Activated naive CD8-positive, alpha-beta T cell treated with anti-CD3 and anti-CD28 coated beads, Interleukin-2, amount 50 U/mL, for 24 hours (primary cell): ENCODE data around the gene MAEA.
"Not testable (repeated sequence)": the region's sequence is repeated elsewhere in the genome, so short reads cannot be mapped to it uniquely, and the experiment has no call there.

Source experiments
- ATAC-seq: fragments of 150-1000 bp; cut with Tn5 transposase; one replicate; pipeline ENCODE4 v1.10.0; 2021
- DNase-seq: peaks from one replicate; pipeline ENCODE4 v3.0.0; 2021
- H3K27ac Mint-ChIP-seq: one replicate; pipeline ENCODE4 v1.8.0; 2021; ENCODE audit warnings: mild to moderate bottlenecking, mixed read lengths
- H3K27me3 Mint-ChIP-seq: one replicate; pipeline ENCODE4 v1.8.0; 2021; ENCODE audit warnings: mixed read lengths
- H3K36me3 Mint-ChIP-seq: one replicate; pipeline ENCODE4 v1.8.0; 2021; ENCODE audit warnings: low read depth, mixed read lengths
- H3K4me1 Mint-ChIP-seq: one replicate; pipeline ENCODE4 v1.8.0; 2021; ENCODE audit warnings: mixed read lengths
- H3K4me3 Mint-ChIP-seq: one replicate; pipeline ENCODE4 v1.8.0; 2021; ENCODE audit warnings: mild to moderate bottlenecking, moderate library complexity, mixed read lengths
- H3K9me3 Mint-ChIP-seq: one replicate; pipeline ENCODE4 v1.8.0; 2021; ENCODE audit warnings: mixed read lengths

Gene MAEA

DNA sequence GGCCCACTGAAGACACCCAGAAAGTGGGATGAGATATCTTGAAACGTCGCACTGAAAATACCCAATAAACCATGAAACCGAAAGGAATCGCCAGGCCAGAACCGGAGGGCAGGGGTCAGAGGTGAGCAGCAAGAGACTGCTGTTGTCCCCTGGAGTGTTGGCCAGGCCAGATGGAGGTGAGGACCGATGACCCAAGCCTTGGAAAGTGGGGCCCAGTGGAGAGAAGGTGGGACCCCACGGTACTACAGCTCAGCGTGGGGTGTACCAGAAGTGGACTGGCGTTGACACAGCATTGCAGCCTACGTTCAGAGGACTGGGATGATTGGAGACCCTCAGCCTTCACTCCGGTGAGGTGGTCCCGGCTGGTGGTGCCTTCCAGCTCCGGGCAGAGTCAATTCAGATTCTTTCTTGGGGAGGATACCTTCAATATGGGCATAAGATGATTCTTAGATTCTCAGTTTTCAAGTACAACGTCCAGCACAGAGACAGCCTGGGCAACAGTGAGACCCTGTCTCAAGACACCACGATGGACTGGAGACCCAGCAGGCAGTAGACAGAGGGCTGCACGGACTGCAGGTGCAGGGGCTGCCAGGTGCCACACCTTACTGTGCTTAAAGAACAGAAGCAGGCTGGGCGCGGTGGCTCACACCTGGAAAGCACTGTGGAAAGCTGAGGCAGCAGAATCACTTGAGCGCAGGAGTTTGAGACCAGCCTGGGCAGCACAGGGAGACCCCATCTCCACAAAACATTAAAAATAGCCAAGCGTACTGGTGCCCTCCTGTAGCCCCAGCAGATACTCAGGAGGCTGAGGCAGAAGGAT, 23.3 kb downstream of the MAEA start:
- Mint-ChIP-seq H3K36me3 (peaks cover 25% of the 10 kb centered on the region), H3K4me1 (peaks cover 37% of the 10 kb centered on the region), H3K27ac (no peak overlapping the region)

DNA sequence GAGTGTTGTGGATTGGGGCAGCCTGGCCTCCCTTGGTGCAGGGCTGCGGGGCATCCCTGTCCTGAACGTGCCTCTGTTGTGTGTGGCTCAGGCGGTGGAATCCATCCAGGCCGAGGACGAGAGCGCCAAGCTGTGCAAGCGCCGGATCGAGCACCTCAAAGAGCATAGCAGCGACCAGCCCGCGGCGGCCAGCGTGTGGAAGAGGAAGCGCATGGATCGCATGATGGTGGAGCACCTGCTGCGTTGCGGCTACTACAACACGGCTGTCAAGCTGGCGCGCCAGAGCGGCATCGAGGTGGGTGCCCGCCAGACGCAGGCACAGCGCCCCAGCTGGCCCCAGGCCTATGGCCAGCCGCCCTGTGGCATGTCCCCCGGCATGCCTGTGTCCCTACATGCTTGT, 25.6 kb downstream of the MAEA start:
- H3K4me1 Mint-ChIP-seq: peaks cover 16% of the 10 kb centered on the region
- ATAC-seq: no peak

More for the DNA sequence above, 23.3 kb downstream of the MAEA start:
- Mint-ChIP-seq H3K9me3 (no peaks in the 10 kb centered on the region), H3K4me3 (no peak overlapping the region), H3K27me3 (no peaks in the 10 kb centered on the region)
- DNase-seq (no peak), ATAC-seq (no peak)

DNA sequence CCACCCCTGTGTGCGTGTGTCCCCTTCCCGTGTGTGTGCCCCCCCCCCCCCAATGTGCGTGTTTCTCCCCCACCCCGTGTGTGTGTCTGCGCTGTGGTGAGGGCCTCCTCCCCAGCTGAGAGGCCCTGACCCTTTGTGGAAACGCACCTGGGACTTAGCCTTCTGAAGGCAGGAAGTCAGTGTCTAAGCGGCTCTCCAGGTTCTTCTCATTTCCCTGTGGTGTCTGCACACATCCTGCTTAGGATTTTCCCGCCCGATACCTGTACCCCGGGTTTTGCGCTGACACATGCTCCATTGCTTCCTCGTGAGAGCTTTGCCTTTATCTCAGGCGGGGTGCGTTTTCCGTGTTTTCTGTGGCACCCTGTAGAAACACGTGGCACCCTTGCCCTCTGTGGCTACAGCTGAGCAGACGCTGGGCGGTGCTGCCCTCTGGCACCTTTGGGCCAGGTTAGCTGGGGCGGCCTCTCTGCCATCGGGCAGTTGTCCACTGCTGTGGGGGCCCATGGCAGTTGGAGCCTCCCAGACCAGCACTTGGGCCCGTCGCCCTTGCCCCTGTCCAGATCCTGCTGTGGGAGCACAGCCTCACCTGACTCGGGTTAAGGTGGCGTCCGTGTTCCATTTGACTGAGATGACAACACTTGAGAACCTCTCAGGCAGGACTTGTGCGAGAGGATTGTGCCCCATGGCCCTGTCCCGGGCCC, 26.3 kb downstream of the MAEA start:
- peaks cover 33% of the 10 kb centered on the region for H3K36me3 Mint-ChIP-seq
- H3K27ac Mint-ChIP-seq: no peak overlapping the region
- no peaks in the 10 kb centered on the region for H3K9me3 Mint-ChIP-seq
- ATAC-seq (peak; percentile 33), DNase-seq (no peak)
- no peak overlapping the region for H3K4me3 Mint-ChIP-seq
- no peaks in the 10 kb centered on the region for H3K27me3 Mint-ChIP-seq
- H3K4me1 Mint-ChIP-seq: peaks cover 14% of the 10 kb centered on the region

More for the DNA sequence above, 25.6 kb downstream of the MAEA start:
- Mint-ChIP-seq H3K27me3 (no peaks in the 10 kb centered on the region), H3K36me3 (peaks cover 32% of the 10 kb centered on the region), H3K9me3 (no peaks in the 10 kb centered on the region), H3K4me3 (no peak overlapping the region), H3K27ac (no peak overlapping the region)
- no peak for DNase-seq

DNA sequence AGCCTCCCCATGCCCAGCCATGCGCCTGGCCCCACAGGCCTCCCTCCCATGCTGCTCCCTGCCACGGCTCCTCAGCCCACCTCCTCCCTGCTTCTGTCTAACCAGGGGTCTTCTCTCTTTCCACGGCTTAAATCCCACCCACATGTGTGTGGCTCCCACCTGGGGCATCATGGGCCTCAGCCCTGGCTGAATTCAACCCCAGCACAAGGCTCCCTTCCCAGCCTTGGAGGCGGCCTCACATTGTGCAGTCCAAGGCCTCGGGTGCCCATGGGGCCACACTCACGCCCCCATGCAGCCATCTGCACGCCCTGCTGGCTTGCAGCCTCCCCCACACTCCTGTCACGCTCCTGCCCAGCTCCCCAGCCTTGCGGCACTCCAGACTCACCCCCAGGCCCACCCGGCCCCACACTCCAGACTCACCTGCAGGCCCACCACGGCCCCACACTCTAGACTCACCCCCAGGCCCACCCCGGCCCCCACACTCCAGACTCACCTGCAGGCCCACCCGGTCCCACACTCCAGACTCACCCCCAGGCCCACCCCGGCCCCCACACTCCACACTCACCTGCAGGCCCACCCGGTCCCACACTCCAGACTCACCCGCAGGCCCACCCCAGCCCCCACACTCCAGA, 27.0 kb downstream of the MAEA start:
- no peak for DNase-seq
- H3K36me3 Mint-ChIP-seq: peaks cover 38% of the 10 kb centered on the region
- no peak overlapping the region for H3K4me3 Mint-ChIP-seq
- H3K27ac Mint-ChIP-seq: no peak overlapping the region
- H3K9me3 Mint-ChIP-seq: no peaks in the 10 kb centered on the region
- H3K27me3 Mint-ChIP-seq: no peaks in the 10 kb centered on the region
- no peak for ATAC-seq
- peaks cover 9% of the 10 kb centered on the region for H3K4me1 Mint-ChIP-seq

DNA sequence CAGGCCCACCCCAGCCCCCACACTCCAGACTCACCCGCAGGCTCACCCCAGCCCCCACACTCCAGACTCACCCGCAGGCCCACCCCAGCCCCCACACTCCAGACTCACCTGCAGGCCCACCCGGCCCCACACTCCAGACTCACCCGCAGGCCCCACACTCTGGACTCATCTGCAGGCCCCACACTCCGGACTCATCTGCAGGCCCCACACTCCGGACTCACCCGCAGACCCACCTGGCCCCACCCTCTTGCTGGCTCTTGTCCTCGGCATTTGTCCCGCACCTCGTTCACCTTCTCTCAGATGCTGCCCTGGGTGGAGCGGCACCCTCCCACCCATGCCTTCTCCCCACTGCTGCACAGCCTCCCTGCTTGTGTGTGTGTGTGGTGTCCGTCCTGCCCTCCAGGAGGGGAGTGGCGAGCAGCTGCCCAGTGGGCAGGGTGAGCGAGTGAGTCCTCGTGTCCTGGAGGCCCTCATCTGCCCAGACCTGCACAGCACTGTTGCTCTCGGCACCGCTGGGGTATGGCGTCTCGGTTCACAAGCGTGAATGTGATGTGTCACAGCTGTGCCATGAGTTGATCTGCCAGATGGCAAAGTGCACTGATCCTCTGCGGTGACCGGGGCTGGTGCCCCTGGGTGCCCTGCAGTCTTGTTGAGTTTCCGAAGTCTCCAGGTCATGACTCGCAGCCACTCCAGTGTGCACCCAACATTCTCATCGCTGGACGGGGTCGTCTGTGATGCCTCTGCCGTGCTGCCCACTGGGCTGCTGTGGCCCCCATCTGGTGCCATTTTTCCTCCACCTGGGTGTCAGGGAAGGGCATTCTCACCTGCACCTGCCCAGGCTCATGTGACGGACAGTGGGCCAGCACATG, 27.7 kb downstream of the MAEA start:
- H3K4me3 Mint-ChIP-seq: no peak overlapping the region
- peaks cover 38% of the 10 kb centered on the region for H3K36me3 Mint-ChIP-seq
- H3K9me3 Mint-ChIP-seq: no peaks in the 10 kb centered on the region
- no peaks in the 10 kb centered on the region for H3K27me3 Mint-ChIP-seq
- ATAC-seq (no peak), DNase-seq (no peak)
- H3K27ac Mint-ChIP-seq: no peak overlapping the region
- peaks cover 8% of the 10 kb centered on the region for H3K4me1 Mint-ChIP-seq

DNA sequence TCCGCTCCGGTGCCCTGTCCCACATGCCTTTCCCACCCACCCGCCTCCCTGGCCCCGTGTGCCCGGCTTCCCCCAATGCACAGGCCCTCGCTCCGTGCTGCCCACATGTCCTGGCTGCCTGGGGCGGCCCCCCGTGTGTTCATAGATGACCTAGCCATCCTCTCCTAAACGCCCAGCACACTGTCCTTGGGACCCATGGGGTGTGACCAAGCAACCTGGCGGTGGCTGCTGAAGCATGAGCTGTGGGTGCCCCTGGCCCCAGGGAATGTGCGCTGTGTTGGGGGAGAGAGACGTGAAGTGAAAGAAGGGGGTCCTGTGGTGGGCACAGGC, 28.3 kb downstream of the MAEA start:
- H3K27ac Mint-ChIP-seq: no peak overlapping the region
- DNase-seq (no peak), ATAC-seq (no peak)
- H3K4me1 Mint-ChIP-seq: peaks cover 8% of the 10 kb centered on the region
- no peak overlapping the region for H3K4me3 Mint-ChIP-seq
- no peaks in the 10 kb centered on the region for H3K9me3 Mint-ChIP-seq
- H3K27me3 Mint-ChIP-seq: no peaks in the 10 kb centered on the region
- peaks cover 32% of the 10 kb centered on the region for H3K36me3 Mint-ChIP-seq

DNA sequence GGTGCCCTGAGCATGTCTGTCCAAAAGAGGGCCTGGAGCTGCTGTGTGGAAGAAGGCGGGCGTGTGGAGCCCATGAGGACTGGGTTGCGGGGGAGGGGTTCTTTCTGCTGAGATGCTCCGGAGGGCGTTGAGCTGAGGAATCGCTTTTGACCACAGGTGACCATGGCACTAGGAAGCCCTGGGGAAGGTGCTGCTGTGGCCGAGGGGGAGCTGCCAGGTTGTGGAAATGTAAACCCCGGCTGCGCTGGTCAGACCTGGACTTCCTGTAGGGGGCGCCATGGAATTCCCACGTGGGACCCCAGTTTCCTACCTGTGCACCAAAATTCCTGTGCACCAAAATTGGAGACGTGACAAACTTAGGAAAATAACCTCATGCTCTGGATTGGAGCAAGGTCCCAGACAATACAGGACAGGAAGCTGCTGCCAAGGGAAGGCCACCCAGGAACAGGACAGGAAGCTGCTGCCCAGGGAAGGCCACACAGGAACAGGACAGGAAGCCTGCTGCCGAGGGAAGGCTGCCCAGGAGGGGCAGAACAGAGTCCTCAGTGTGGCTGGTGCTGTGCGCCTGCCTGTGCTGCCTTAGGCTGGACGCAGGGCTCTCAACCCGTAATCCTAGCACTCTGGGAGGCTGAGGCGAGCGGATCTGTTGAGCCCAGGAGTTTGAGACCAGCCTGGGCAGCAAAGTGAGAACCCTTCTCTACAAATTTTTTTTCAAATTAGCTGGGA, 29.0 kb downstream of the MAEA start:
- Mint-ChIP-seq H3K27ac (no peak overlapping the region), H3K4me1 (peaks cover 8% of the 10 kb centered on the region), H3K27me3 (no peaks in the 10 kb centered on the region), H3K36me3 (peaks cover 26% of the 10 kb centered on the region), H3K4me3 (no peak overlapping the region), H3K9me3 (no peaks in the 10 kb centered on the region)
- ATAC-seq (no peak), DNase-seq (peak; percentile 46)

DNA sequence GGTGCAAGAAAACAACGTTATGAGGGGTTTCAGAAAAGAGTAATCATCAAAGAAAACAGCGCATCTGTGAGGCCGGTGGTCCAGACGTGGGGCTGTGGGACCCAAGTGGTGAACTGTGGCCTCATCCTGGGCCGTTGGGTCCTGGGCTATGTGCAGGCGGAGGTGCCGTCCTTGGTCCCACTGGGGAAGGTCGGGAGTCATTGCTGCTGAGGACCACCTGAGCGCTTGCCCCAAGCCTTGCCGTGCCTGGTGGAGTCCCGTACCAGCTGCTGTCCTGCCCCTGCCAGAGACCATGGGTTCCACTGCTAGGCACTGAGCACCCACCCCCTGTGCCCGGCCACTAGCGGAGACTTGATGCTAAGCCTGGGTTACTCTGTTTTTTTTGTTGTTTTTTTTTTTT, 31.8 kb downstream of the MAEA start:
- Mint-ChIP-seq H3K9me3 (no peaks in the 10 kb centered on the region), H3K27ac (no peak overlapping the region), H3K4me3 (no peak overlapping the region), H3K4me1 (no peaks in the 10 kb centered on the region), H3K27me3 (no peaks in the 10 kb centered on the region), H3K36me3 (peaks cover 13% of the 10 kb centered on the region)
- ATAC-seq (no peak), DNase-seq (no peak)

DNA sequence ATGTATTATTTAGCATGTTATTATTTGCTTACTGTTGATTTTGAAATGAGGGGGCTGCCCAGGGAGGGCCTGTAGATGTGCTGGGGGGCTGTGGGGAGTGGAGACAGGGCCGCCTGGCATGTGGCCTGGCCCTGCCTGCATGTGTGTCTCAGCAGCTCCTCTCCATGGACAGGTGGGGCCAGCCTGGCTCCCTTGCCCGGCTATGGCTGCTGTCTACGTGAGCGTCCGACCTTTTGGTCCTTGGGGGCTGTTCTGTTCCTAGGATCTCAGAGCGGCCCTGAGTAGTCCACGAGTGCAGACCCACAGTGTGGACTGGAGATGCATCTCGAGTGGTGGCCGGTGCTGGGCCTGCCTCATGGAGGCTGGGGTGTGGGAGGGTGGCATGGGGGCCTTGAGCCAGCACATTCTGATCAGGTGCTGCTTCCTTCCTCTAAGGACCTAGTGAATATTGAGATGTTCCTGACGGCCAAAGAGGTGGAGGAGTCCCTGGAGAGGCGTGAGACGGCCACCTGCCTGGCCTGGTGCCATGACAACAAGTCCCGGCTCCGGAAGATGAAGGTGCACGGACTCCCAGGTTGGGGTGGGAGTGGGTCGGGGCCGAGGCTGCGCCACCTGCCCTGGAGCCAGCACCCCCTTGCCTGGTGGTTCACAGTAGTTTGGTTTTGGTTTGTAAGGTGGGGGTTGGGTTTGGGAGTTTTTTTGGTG, 32.4 kb downstream of the MAEA start:
- H3K4me1 Mint-ChIP-seq: no peaks in the 10 kb centered on the region
- no peaks in the 10 kb centered on the region for H3K27me3 Mint-ChIP-seq
- H3K4me3 Mint-ChIP-seq: no peak overlapping the region
- no peaks in the 10 kb centered on the region for H3K9me3 Mint-ChIP-seq
- peaks cover 13% of the 10 kb centered on the region for H3K36me3 Mint-ChIP-seq
- no peak for DNase-seq
- ATAC-seq: no peak
- no peak overlapping the region for H3K27ac Mint-ChIP-seq

DNA sequence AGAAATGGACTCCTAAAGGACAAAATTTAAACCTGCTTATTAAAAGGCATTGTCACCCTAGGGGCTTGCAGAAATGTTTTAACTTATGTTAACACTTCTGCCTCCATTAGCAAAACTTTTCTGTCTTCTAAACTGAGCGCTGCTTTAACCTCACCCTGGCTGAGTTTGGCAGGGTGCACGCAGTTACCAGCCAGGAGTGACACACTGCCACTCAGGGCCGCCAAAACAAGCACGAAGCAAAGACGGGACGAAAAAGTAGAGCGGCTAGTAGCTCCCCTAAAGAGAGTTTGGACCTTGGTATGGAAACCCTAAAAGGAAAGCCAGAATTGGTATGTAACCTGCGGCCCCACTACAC, 33.6 kb downstream of the MAEA start:
- ATAC-seq (no peak), DNase-seq (no peak)
- H3K27ac Mint-ChIP-seq: no peak overlapping the region
- H3K4me3 Mint-ChIP-seq: no peak overlapping the region
- no peaks in the 10 kb centered on the region for H3K4me1 Mint-ChIP-seq
- H3K27me3 Mint-ChIP-seq: no peaks in the 10 kb centered on the region
- H3K36me3 Mint-ChIP-seq: peaks cover 10% of the 10 kb centered on the region
- no peaks in the 10 kb centered on the region for H3K9me3 Mint-ChIP-seq

DNA sequence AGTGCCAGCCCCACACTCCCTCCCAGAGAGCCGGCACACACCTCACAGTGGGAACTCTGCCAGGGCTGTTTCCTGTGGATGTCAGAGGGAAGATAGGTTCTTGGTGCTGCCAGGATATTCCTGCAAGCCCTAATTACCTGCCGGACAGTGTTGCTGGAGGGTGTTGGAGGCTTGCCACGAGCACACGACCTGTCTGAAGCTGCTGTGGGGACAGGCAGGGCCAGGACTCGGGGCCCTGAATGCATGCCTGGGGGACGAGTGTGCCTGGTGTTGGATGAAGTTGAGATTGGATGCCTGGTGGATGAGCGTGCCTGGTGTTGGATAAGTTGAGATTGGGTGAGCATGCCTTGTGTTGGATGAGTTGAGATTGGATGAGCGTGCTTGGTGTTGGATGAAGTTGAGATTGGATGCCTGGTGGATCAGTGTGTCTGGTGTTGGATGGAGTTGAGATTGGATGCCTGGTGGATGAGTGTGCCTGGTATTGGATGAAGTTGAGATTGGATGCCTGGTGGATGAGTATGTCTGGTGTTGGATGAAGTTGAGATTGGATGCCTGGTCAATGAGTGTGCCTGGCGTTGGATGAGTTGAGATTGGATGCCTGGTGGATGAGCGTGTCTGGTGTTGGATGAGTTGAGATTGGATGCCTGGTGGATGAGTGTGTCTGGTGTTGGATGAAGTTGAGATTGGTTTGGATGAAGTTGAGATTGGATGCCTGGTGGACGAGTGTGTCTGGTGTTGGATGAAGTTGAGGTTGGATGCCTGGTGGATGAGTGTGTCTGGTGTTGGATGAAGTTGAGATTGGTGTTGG, 34.1 kb downstream of the MAEA start:
- H3K9me3 Mint-ChIP-seq: no peaks in the 10 kb centered on the region
- DNase-seq (no peak), ATAC-seq (no peak)
- no peaks in the 10 kb centered on the region for H3K27me3 Mint-ChIP-seq
- no peak overlapping the region for H3K27ac Mint-ChIP-seq
- H3K4me1 Mint-ChIP-seq: peaks cover under 1% of the 10 kb centered on the region
- H3K4me3 Mint-ChIP-seq: no peak overlapping the region
- H3K36me3 Mint-ChIP-seq: peaks cover 10% of the 10 kb centered on the region

DNA sequence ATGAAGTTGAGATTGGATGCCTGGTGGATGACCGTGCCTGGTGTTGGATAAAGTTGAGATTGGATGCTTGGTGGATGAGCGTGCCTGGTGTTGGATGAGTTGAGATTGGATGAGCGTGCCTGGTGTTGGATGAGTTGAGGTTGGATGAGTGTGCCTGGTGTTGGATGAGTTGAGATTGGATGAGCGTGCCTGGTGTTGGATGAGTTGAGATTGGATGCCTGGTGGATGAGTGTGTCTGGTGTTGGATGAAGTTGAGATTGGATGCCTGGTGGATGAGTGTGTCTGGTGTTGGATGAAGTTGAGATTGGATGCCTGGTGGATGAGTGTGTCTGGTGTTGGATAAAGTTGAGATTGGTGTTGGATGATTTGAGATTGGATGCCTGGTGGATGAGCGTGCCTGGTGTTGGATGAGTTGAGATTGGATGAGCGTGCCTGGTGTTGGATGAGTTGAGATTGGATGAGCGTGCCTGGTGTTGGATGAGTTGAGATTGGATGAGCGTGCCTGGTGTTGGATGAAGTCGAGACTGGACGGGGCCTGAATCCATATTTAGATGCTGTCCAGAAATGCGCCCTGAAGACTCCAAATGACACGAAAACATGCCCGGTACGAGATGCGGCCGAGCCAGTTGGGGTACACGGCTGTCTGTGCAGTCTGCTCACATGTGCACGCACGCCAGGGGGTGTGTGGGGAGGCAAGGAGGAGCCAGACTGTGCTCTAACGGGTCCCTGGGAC, 34.9 kb downstream of the MAEA start:
- ATAC-seq, H3K27ac Mint-ChIP-seq, H3K9me3 Mint-ChIP-seq, DNase-seq, H3K4me3 Mint-ChIP-seq, H3K27me3 Mint-ChIP-seq, H3K4me1 Mint-ChIP-seq: not testable (repeated sequence)
- H3K36me3 Mint-ChIP-seq: peaks cover 13% of the 10 kb centered on the region
